ENCODE measurements around the gene SHTN1.
A peak's percentile ranks its signal among the peaks of the same experiment; 100 is the strongest.

SHTN1 gene, protein sequence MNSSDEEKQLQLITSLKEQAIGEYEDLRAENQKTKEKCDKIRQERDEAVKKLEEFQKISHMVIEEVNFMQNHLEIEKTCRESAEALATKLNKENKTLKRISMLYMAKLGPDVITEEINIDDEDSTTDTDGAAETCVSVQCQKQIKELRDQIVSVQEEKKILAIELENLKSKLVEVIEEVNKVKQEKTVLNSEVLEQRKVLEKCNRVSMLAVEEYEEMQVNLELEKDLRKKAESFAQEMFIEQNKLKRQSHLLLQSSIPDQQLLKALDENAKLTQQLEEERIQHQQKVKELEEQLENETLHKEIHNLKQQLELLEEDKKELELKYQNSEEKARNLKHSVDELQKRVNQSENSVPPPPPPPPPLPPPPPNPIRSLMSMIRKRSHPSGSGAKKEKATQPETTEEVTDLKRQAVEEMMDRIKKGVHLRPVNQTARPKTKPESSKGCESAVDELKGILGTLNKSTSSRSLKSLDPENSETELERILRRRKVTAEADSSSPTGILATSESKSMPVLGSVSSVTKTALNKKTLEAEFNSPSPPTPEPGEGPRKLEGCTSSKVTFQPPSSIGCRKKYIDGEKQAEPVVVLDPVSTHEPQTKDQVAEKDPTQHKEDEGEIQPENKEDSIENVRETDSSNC

DNA sequence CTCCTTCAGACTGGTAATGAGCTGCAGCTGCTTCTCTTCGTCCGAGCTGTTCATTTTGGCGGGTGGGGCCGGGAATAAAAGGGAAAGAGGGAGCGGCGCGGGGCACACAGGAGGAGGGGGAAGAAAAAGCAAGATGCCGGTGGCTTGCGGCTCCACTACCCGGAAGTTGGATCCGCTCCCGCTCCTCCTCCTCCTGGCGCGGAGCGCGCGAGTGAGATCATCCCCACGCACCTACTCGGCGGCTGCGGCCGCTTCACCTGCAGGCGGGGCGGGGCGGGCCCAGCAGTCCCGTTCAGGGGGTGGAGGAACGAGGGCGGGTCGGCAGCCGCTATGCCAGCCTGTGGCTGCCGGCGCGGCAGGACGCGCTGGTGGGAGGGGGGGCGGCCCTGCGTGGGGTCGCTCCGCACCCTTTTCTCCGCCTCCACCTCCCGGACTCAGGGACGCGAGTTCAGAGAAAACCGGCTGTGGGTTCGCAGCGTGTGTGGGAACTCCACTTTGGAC lies at the start of gene SHTN1:
Gene SHTN1, minus strand, starts transcription at position 162 of the 501 bp plus-strand sequence. Its CDS starts 108 bp downstream, at position 54.
- peak; percentile 16 for DNase-seq

- no peak for DNase-seq
These were observed 48.5 kb upstream of the SHTN1 start for GRCh38 chr10:117053482-117053881.

GRCh38 chr10:117047947-117048346 lies 43.0 kb upstream of the SHTN1 start:
- no peak for DNase-seq

- DNase-seq: no peak
These were observed 11.3 kb upstream of the SHTN1 start for GRCh38 chr10:117016266-117016665.

GRCh38 chr10:117014835-117015234 lies 9.8 kb upstream of the SHTN1 start:
- DNase-seq: no peak

DNA sequence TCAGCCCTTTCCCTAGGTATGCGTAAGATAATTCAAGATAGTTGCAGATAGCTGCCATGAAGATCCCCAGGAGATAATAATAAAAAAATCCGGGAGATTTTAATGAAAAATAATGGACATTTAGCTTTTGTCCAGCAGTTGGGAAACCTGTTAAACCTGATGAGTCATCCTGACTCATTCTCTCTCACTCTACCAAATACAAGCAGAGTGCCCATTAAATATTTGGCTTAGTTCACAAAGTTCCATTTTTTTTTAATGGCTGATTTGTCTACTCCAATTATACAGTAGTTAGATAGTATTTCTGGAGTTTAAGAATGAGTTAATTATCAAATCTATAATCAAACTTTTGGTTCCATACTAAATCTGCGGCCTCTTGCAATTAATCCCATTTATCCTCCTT lies 2.1 kb upstream of the SHTN1 start:
- no peak for DNase-seq

GRCh38 chr10:117005527-117006055 lies 604 bp upstream of the SHTN1 start:
- DNase-seq: no peak

DNA sequence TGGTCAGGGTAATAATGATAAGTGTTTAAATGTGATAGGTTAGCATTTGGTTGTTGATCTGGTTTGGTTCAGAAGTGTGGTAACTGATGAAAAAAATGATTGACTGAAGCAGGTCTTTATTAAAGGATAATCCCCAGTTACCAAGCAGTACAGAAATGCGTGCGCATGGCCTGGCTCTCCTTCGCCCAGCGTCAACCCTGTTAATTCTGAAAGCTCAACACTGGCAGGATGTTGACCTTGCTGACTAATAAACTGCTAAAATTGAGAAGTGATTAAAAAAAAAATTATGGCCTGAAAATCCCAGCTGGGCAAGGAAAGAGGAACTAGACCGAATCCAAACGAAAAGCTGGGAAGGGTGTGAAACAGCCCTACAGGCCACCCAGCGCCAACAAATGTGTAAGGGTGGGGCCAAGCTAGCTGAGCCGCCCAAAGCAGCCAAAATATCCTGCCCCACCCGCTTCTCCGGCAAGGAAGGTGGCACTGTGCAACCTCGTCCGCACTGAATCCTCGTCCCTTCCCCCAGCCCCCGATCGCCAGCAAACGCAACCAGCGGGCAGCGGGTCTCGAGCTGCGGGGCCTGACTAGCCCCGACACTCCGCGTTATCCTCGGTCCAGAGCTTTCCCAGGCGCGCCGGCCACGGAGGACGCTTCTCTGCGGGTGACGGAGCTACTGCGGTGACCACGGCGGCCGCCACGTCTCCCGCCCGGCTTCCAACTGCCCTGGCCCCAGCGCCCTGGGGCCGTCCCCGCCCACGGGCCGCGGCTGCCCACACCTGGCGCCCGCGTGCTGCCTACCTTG lies 561 bp downstream of the SHTN1 start:
- DNase-seq: peak; percentile 5

- DNase-seq: no peak
These were observed 1.7 kb downstream of the SHTN1 start for GRCh38 chr10:117003336-117003735.

GRCh38 chr10:117002206-117002605 lies 2.8 kb downstream of the SHTN1 start:
- DNase-seq: no peak

GRCh38 chr10:117001144-117001543 lies 3.8 kb downstream of the SHTN1 start:
- DNase-seq: no peak

DNA sequence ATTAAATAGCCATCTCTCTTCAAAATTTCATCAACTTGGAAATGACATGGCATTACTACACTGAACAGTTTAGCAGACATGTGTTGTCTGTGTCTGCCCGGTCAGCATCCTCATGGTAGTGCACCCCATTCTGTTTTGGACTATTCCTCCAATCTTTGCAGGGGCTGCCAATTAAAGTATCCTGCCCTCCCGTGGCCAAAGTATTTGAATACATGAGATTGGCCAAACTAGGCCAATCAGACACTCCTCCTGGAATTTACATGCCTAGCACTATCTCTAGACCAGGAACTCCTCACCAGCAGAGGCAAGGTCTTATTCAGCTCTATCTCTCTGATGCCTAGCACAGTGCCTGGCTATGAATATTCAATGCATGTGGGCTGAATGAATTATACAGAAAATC lies 4.4 kb downstream of the SHTN1 start:
- no peak for DNase-seq

DNA sequence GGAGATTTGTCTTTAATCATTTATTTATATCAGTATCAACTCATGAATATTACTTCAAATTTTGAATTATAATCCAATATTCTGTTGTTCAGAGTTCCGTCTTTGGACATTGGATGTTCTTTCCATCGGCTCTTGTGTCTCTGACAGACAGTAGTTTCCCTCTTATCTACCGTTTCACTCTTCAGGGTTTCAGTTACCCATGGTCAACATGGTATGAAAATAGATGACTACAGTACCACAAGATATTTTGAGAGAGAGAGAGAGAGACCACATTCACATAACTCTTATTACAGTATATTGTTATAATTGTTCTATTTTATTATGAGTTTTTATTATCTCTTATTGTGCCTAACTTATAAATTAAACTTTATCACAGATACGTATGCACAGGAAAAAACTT lies 6.8 kb downstream of the SHTN1 start:
- no peak for DNase-seq

- DNase-seq: no peak
These were observed 8.0 kb downstream of the SHTN1 start for GRCh38 chr10:116997015-116997414.

DNA sequence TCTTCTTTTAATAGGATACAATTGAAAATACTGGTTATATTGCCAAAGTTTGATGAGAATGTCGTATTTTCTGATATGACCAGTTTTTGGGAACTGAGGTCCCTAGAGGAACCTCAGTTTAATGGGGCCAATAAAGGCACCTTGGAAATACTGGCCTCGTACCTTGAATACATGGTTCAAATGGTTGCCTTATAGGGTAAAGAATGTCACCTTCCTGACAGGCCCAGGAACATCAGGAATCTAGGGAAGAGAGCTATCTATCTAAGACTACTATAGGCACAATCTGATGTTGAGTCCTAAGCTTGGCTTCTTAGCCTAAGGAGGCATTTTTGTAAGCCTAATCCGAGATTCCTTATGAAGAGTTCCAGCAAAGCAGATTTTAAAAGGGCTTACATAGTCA lies 9.3 kb downstream of the SHTN1 start:
- DNase-seq: no peak

DNA sequence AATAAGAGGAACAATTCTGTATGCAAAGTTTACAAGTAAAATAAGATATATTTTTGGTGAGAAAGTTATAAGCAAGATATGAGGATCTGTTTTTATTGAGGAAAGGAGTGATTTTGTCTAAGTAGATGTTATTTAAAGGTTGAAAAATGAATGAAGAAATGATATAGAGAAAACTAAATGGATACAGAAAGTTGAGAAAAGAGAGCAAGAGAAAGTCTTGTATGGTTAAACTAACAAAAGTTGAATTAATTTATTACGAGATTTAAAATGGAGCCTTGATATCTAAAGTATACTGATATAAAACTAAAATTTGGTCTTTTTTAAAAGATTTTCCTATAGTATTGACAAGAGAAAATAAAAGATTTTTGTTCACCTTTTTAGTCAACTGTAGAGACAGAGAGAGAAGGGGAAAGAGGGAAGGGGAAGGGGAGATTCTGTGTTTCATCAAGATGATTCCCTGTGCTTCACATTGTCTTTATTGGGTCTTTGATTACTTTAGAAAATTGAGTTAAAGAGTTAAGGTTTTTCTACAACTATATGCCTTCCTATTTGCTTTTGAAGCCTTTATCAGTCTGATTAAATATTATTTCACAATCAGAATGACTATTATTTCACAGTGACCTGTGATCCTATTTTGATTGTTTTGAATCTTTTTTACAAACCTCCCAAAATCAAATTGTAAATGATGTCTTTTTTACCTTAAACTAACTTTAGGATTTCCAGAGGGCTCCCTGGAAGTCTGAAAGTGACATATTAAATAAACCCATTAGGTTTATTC lies 10.7 kb downstream of the SHTN1 start:
- no peak for DNase-seq

- no peak for DNase-seq
These were observed 11.4 kb downstream of the SHTN1 start for GRCh38 chr10:116993610-116994009.

DNA sequence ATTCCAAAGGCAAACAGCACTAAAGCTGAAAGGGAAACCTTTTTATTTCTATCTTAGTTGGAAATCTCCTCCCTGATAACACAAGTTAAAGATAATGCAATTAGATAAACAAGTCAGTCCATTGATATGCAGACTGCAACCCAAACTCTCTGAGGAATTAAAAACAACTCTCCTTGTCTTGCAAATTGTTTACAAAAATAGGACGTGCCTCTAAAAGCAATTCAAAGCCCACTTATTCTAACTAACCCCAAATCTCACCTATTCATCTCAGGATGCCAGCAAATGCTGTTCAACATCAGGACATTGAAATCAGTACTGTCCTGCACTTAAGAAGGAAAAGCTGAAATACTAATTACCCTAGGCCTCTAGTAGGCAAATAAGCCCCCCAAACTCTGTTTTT lies 12.8 kb downstream of the SHTN1 start:
- DNase-seq: no peak

DNA sequence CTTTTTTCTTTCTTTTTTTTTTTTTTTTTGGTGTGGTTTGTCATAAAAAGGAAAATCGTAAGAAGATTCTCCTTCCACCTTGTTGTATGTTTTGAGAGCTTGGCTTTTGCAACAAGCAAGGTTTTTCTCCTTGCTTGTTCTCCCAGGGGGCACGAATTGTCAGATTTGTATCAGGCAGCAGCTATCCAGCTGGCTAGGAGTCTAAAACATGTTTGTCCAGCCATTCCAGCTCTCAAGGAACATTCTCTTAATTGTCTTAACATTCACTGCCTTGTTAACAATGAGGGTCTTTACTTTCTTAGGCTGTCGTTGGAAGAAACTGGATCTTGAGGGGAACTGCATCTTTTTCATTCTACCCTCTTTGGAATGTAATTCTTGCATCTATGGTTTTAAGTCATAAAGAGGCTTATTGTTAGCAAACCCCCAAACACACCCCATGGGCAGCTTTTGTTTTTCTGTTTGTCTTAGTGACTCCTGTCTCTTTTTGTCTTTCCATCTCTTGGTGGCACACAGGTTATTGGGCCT lies 14.6 kb downstream of the SHTN1 start:
- DNase-seq: no peak

- no peak for DNase-seq
These were observed 15.5 kb downstream of the SHTN1 start for GRCh38 chr10:116989439-116989838.

GRCh38 chr10:116988311-116988710 lies 16.7 kb downstream of the SHTN1 start:
- no peak for DNase-seq

DNA sequence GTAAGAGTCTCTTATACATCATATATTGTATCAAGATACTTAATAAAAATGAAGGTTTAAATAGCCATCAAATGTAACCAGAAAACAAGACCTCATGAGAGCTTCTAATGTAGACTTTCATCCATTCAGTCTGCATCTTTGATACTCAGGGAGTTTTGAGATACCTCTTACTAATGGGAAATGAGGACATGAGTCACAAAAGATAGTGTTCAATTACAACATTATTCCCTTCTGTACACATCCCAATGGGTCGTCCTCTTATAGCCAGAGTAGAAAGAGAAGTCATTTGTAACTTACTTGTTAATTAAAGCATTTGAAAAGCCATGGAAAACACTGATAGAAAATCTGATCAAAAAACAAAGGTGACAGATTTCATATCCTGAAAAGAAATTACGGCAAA lies 19.4 kb downstream of the SHTN1 start:
- no peak for DNase-seq
